Mesendoderm (in vitro differentiated cells): Measurements from ENCODE around the gene RSF1.
A peak's percentile ranks its signal among the peaks of the same experiment; 100 is the strongest.

Experiments
- DNase-seq: peaks from one replicate; pipeline ENCODE4 v3.0.0; 2013
- H2AK5ac ChIP-seq: 2 replicates; pipeline ENCODE4 v1.6.1; 2013; ENCODE audit warnings: low read length, inconsistent platforms
- H2BK120ac ChIP-seq: 2 replicates; pipeline ENCODE4 v1.6.1; 2013; ENCODE audit warnings: low read depth, mild to moderate bottlenecking, low read length, moderate library complexity, mixed read lengths
- H2BK15ac ChIP-seq: replicated peaks from 2 replicates; pipeline ENCODE4 v1.6.1; 2013; ENCODE audit warnings: low read depth, mild to moderate bottlenecking, moderate library complexity
- H2BK5ac ChIP-seq: 2 replicates; pipeline ENCODE4 v1.6.1; 2013; ENCODE audit warnings: low read length, inconsistent platforms
- H3K18ac ChIP-seq: 2 replicates; pipeline ENCODE4 v1.6.1; 2013; ENCODE audit warnings: mild to moderate bottlenecking, low read length, mixed read lengths
- H3K23ac ChIP-seq: one replicate; pipeline ENCODE4 v1.6.1; 2013; ENCODE audit warnings: low read length
- H3K27ac ChIP-seq: 2 replicates; pipeline ENCODE4 v1.5.1; 2013; ENCODE audit warnings: low read depth, mild to moderate bottlenecking, inconsistent platforms, low read length, moderate library complexity
- H3K27me3 ChIP-seq: 2 replicates; pipeline ENCODE4 v1.6.1; 2013; ENCODE audit warnings: low read length, control low read depth, mild to moderate bottlenecking, inconsistent platforms; ENCODE audit not compliant: insufficient read depth, poor library complexity
- H3K36me3 ChIP-seq: 2 replicates; pipeline ENCODE4 v1.6.1; 2013; ENCODE audit warnings: low read length, inconsistent platforms; ENCODE audit not compliant: control insufficient read depth, insufficient read depth
- H3K4ac ChIP-seq: one replicate; pipeline ENCODE4 v1.6.1; 2013; ENCODE audit warnings: low read depth, mild to moderate bottlenecking, low read length, moderate library complexity
- H3K4me1 ChIP-seq: 2 replicates; pipeline ENCODE4 v1.6.1; 2013; ENCODE audit warnings: low read depth, low read length, inconsistent platforms; ENCODE audit not compliant: control insufficient read depth
- H3K4me2 ChIP-seq: 2 replicates; pipeline ENCODE4 v1.6.1; 2013; ENCODE audit warnings: low read length
- H3K4me3 ChIP-seq: 2 replicates; pipeline ENCODE4 v1.5.1; 2013; ENCODE audit warnings: mild to moderate bottlenecking, low read length
- H3K56ac ChIP-seq: one replicate; pipeline ENCODE4 v1.6.1; 2013; ENCODE audit warnings: low read length
- H3K79me1 ChIP-seq: 2 replicates; pipeline ENCODE4 v1.6.1; 2013; ENCODE audit warnings: low read length, inconsistent platforms
- H3K79me2 ChIP-seq: 2 replicates; pipeline ENCODE4 v1.6.1; 2013; ENCODE audit warnings: mild to moderate bottlenecking, low read length; ENCODE audit not compliant: control insufficient read depth, insufficient read depth
- H3K9ac ChIP-seq: 2 replicates; pipeline ENCODE4 v1.6.1; 2013; ENCODE audit warnings: low read length, inconsistent platforms
- H4K5ac ChIP-seq: one replicate; pipeline ENCODE4 v1.6.1; 2013; ENCODE audit warnings: low read length
- H4K8ac ChIP-seq: one replicate; pipeline ENCODE4 v1.6.1; 2013; ENCODE audit warnings: low read depth, mild to moderate bottlenecking, control low read depth, low read length, moderate library complexity
- WGBS: extraction: QIAGEN DNeasy Blood & Tissue Kit; methylation state at CpG from one replicate; pipeline ENCODE4 v1.1.7; 2013; ENCODE audit warnings: low lambda C conversion rate, missing lambda C conversion rate; ENCODE audit not compliant: insufficient coverage; ENCODE audit errors: extremely low coverage; 5-methylcytosine and 5-hydroxymethylcytosine counted together

The RSF1 gene

DNA sequence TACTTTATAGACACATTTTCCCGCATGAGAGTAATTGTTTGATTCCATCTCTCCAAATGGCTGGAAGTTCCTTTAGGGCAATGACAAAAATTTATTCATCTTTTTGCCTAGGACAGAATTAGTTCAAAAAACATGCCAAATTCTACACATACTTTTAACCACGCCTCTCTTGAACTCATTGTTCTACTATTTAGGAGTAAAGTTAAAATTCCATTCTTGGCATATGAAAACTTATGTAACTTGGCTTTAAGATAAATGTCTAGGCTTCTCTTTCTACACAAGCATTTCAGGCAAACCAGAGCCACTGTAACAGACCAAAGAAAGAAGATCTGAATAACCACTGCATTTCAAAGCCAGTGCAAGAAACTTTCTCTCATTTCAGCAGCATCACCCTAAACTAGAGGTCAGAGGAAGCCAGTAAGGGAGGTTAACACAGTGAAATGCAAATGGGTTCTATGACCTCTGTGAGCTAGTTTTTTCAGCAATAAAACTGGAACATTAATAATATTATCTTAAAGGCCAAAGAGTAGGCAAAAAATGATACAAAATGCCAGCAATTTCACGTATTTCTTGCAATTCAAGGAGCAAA is 73.0 kb downstream of the RSF1 start:
- no CpG with 5 or more reads among the region's 3 CpGs for WGBS
- no peak overlapping the region for H2BK120ac ChIP-seq
- peaks cover 6% of the 10 kb centered on the region for H3K79me1 ChIP-seq
- H3K4ac ChIP-seq: no peak overlapping the region
- no peak overlapping the region for H4K5ac ChIP-seq
- H4K8ac ChIP-seq: no peak overlapping the region
- H3K4me2 ChIP-seq: no peak overlapping the region
- no peak overlapping the region for H2BK15ac ChIP-seq
- H3K9ac ChIP-seq: no peak overlapping the region
- no peaks in the 10 kb centered on the region for H3K27me3 ChIP-seq
- DNase-seq: peak; percentile 7
- peaks cover 12% of the 10 kb centered on the region for H3K79me2 ChIP-seq
- H2AK5ac ChIP-seq: no peak overlapping the region
- H3K18ac ChIP-seq: no peak overlapping the region
- H3K23ac ChIP-seq: no peak overlapping the region
- no peak overlapping the region for H2BK5ac ChIP-seq
- peaks cover 5% of the 10 kb centered on the region for H3K4me1 ChIP-seq
- H3K56ac ChIP-seq: no peak overlapping the region
- H3K4me3 ChIP-seq: no peak overlapping the region
- no peak overlapping the region for H3K27ac ChIP-seq
- H3K36me3 ChIP-seq: no peaks in the 10 kb centered on the region

DNA sequence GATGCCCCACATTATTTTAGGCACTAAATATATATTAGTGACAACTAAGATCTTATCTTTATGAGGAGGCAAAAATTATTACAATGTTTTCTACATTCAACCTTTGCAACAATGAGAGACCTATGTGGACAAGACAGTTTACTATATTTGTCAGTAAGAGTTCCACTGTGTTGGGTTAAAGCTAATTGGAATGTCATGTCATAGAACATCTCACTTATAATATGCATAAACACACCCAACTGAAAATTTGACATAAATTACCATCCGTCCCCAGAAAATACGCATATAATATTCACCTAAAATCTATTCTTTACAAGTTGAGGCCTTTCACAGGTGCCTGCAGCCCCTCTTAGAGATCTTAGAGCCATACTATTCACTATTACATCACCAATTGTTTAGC is 84.0 kb downstream of the RSF1 start:
- Histone ChIP-seq H3K18ac (no peak overlapping the region), H3K36me3 (no peaks in the 10 kb centered on the region), H3K4me3 (no peak overlapping the region), H2AK5ac (no peak overlapping the region), H2BK15ac (no peak overlapping the region), H2BK5ac (no peak overlapping the region), H3K79me2 (no peaks in the 10 kb centered on the region), H3K23ac (no peak overlapping the region), H3K4ac (no peak overlapping the region), H3K9ac (no peak overlapping the region), H3K27me3 (no peaks in the 10 kb centered on the region), H4K8ac (no peak overlapping the region), H2BK120ac (no peak overlapping the region), H3K4me2 (no peak overlapping the region), H3K56ac (no peak overlapping the region), H3K79me1 (no peaks in the 10 kb centered on the region), H3K27ac (no peak overlapping the region), H4K5ac (no peak overlapping the region), H3K4me1 (no peaks in the 10 kb centered on the region)
- WGBS: 100% methylated on average over 2 of the region's 2 CpGs
- no peak for DNase-seq

DNA sequence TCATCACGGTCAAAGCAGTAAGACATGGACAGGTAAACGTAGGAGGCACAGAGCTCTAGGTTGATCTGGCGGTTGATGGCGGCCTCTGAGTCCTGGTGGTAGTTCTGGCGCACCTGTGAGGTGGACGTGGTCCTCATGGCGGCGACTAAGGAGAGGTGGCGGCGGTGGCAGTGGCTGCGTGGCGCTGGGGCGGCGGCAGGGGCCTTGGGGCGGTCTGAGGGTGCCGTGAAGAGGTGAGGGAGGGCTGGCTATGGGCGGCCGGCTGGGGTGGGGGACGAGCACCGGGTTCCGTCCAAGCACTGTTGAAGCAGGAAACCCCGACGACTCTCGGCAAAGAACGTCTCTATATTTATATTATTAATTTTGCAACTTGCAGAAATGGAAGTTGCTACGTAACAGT is 85.6 kb downstream of the RSF1 start:
- Histone ChIP-seq H3K27ac (no peak overlapping the region), H3K56ac (no peak overlapping the region), H4K8ac (no peak overlapping the region), H3K27me3 (no peaks in the 10 kb centered on the region), H2BK15ac (no peak overlapping the region), H3K4me3 (no peak overlapping the region), H3K9ac (no peak overlapping the region), H2BK120ac (no peak overlapping the region), H3K4ac (no peak overlapping the region), H3K23ac (no peak overlapping the region), H2AK5ac (no peak overlapping the region), H3K4me1 (no peaks in the 10 kb centered on the region), H2BK5ac (no peak overlapping the region), H3K18ac (no peak overlapping the region), H3K4me2 (no peak overlapping the region), H3K79me2 (no peaks in the 10 kb centered on the region), H3K79me1 (no peaks in the 10 kb centered on the region), H3K36me3 (no peaks in the 10 kb centered on the region), H4K5ac (no peak overlapping the region)
- WGBS: no CpG with 5 or more reads among the region's 26 CpGs
- DNase-seq: no peak

DNA sequence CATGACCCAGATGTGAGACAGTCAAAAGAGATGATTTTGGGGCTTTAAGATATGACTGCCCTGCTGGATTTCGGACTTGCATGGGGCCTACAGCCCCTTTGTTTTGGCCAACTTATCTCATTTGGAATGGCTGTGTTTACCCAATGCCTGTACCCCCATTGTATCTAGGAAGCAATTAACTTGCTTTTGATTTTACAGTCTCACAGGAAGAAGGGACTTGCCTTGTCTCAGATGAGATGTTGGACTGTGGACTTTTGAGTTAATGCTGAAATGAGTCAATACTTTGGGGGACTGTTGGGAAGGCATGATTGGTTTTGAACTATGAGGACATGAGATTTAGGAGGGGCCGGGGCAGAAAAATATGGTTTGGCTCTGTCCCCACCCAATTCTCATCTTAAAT is 88.4 kb downstream of the RSF1 start:
- Histone ChIP-seq H3K4me3 (no peak overlapping the region), H3K27ac (no peak overlapping the region), H3K79me1 (no peaks in the 10 kb centered on the region), H4K8ac (no peak overlapping the region), H3K4me2 (no peak overlapping the region), H2AK5ac (no peak overlapping the region), H3K4me1 (no peaks in the 10 kb centered on the region), H2BK5ac (no peak overlapping the region), H3K18ac (no peak overlapping the region), H3K36me3 (no peaks in the 10 kb centered on the region), H3K4ac (no peak overlapping the region), H2BK15ac (no peak overlapping the region), H3K9ac (no peak overlapping the region), H2BK120ac (no peak overlapping the region), H3K27me3 (no peaks in the 10 kb centered on the region), H3K79me2 (no peaks in the 10 kb centered on the region), H3K56ac (no peak overlapping the region), H3K23ac (no peak overlapping the region), H4K5ac (no peak overlapping the region)
- DNase-seq: no peak
- WGBS: no CpG with 5 or more reads among the region's 2 CpGs

DNA sequence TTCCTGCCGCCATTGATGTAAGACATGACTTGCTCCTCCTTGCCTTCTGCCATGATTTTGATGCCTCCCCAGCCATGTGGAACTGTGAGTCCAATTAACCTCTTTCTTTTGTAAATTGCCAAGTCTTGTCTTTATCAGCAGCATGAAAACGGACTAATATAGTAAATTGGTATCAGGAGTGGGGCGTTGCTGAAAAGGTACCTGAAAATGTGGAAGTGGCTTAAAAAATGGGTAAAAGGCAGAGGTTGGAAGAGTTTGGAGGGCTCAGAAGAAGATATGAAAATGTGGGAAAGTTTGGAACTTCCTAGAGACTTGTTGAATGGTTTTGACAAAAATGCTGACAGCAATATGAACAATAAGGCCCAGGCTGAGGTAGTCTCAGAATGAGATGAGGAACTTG is 89.7 kb downstream of the RSF1 start:
- Histone ChIP-seq H3K79me2 (no peaks in the 10 kb centered on the region), H3K9ac (no peak overlapping the region), H4K8ac (no peak overlapping the region), H3K36me3 (no peaks in the 10 kb centered on the region), H3K56ac (no peak overlapping the region), H3K27me3 (no peaks in the 10 kb centered on the region), H4K5ac (no peak overlapping the region), H2BK5ac (no peak overlapping the region), H3K4me3 (no peak overlapping the region), H3K23ac (no peak overlapping the region), H2AK5ac (no peak overlapping the region), H2BK15ac (no peak overlapping the region), H3K4ac (no peak overlapping the region), H3K27ac (no peak overlapping the region), H2BK120ac (no peak overlapping the region), H3K4me2 (no peak overlapping the region), H3K4me1 (no peaks in the 10 kb centered on the region), H3K79me1 (no peaks in the 10 kb centered on the region), H3K18ac (no peak overlapping the region)
- no peak for DNase-seq
- no CpG with 5 or more reads among the region's 3 CpGs for WGBS

GRCh38 chr11:77729063-77729462 is 91.5 kb downstream of the RSF1 start:
- Histone ChIP-seq H3K4me3 (no peak overlapping the region), H2BK5ac (no peak overlapping the region), H3K36me3 (no peaks in the 10 kb centered on the region), H2BK120ac (no peak overlapping the region), H3K9ac (no peak overlapping the region), H3K18ac (no peak overlapping the region), H3K23ac (no peak overlapping the region), H3K27ac (no peak overlapping the region), H3K79me2 (no peaks in the 10 kb centered on the region), H4K8ac (no peak overlapping the region), H3K4me1 (no peaks in the 10 kb centered on the region), H2BK15ac (no peak overlapping the region), H3K56ac (no peak overlapping the region), H3K4ac (no peak overlapping the region), H3K27me3 (no peaks in the 10 kb centered on the region), H2AK5ac (no peak overlapping the region), H3K79me1 (no peaks in the 10 kb centered on the region), H3K4me2 (no peak overlapping the region), H4K5ac (no peak overlapping the region)
- no CpG with 5 or more reads among the region's 2 CpGs for WGBS
- DNase-seq: no peak
